GM23338 (cell line): ENCODE data around the gene TPK1. TPM values are rescaled to one million over a fixed set of nuclear protein-coding genes. Genes with fewer than 3 reads are reported as not detected.

ENCODE experiments used
- ATAC-seq: fragments of 200-7000 bp; cut with Tn5 transposase; 3 replicates; pipeline ENCODE4 v1.9.1; 2020
- DNase-seq: peaks from one replicate; pipeline ENCODE4 v3.0.0-alpha.2; 2015; ENCODE audit warnings: low spot score
- H2AFZ ChIP-seq: fragments of 200-600 bp; sonication (generic); 2 replicates; pipeline ENCODE4 v1.8.0; 2016; ENCODE audit warnings: antibody characterized with exemption, mild to moderate bottlenecking, moderate library complexity
- H3F3A ChIP-seq: fragments of 200-600 bp; sonication (generic); replicated peaks from 2 replicates; pipeline ENCODE4 v1.8.0; 2017; ENCODE audit warnings: antibody characterized with exemption, mixed run types, low read depth
- H3K27ac ChIP-seq: fragments of 200-600 bp; sonication (generic); 2 replicates; pipeline ENCODE4 v1.6.1; 2016; ENCODE audit warnings: low read depth
- H3K27me3 ChIP-seq: fragments of 200-600 bp; sonication (generic); 2 replicates; pipeline ENCODE4 v1.8.0; 2016; ENCODE audit warnings: mild to moderate bottlenecking, mixed run types, moderate library complexity; ENCODE audit not compliant: insufficient read depth
- H3K36me3 ChIP-seq: fragments of 200-600 bp; sonication (generic); 2 replicates; pipeline ENCODE4 v1.8.0; 2016; ENCODE audit warnings: mild to moderate bottlenecking; ENCODE audit not compliant: insufficient read depth
- H3K4me1 ChIP-seq: fragments of 200-600 bp; sonication (generic); 2 replicates; pipeline ENCODE4 v1.8.0; 2016; ENCODE audit warnings: mild to moderate bottlenecking, moderate library complexity; ENCODE audit not compliant: insufficient read depth
- H3K4me2 ChIP-seq: fragments of 200-600 bp; sonication (generic); 2 replicates; pipeline ENCODE4 v1.7.1; 2017; ENCODE audit warnings: mixed run types
- H3K4me3 ChIP-seq: fragments of 200-600 bp; sonication (generic); 2 replicates; pipeline ENCODE4 v1.6.1; 2016; ENCODE audit warnings: mixed run types
- H3K79me2 ChIP-seq: fragments of 200-600 bp; sonication (generic); replicated peaks from 2 replicates; pipeline ENCODE4 v1.8.0; 2017; ENCODE audit warnings: mild to moderate bottlenecking; ENCODE audit not compliant: insufficient read depth
- H3K9me2 ChIP-seq: fragments of 200-600 bp; sonication (generic); 2 replicates; pipeline ENCODE4 v1.8.0; 2017; ENCODE audit not compliant: insufficient read depth
- H4K20me1 ChIP-seq: fragments of 200-600 bp; sonication (generic); replicated peaks from 2 replicates; pipeline ENCODE4 v1.8.0; 2017; ENCODE audit warnings: mild to moderate bottlenecking; ENCODE audit not compliant: insufficient read depth
- H3K27ac Mint-ChIP-seq: 2 replicates; pipeline ENCODE4 v1.8.0; 2020; ENCODE audit warnings: inconsistent platforms, mild to moderate bottlenecking, moderate library complexity, mixed read lengths
- H3K27me3 Mint-ChIP-seq: 3 replicates; pipeline ENCODE4 v1.8.0; 2022; ENCODE audit warnings: low read depth, mild to moderate bottlenecking, moderate library complexity, mixed read lengths, inconsistent platforms; ENCODE audit not compliant: insufficient read depth, poor library complexity
- H3K36me3 Mint-ChIP-seq: 3 replicates; pipeline ENCODE4 v1.8.0; 2021; ENCODE audit warnings: low read depth, mild to moderate bottlenecking, inconsistent platforms, moderate library complexity, mixed read lengths
- H3K4me1 Mint-ChIP-seq: 3 replicates; pipeline ENCODE4 v1.8.0; 2020; ENCODE audit warnings: mild to moderate bottlenecking, inconsistent platforms, mixed read lengths
- H3K4me3 Mint-ChIP-seq: 3 replicates; pipeline ENCODE4 v1.8.0; 2021; ENCODE audit warnings: moderate library complexity, mild to moderate bottlenecking, inconsistent platforms, mixed read lengths
- H3K9me3 Mint-ChIP-seq: 3 replicates; pipeline ENCODE4 v1.8.0; 2020; ENCODE audit warnings: moderate library complexity, mild to moderate bottlenecking, inconsistent platforms, mixed read lengths
- CREB1 ChIP-seq: fragments of 250-450 bp; sonication (Bioruptor Pico); IDR thresholded peaks from 2 replicates; pipeline ENCODE4 v1.5.0; 2020; ENCODE audit warnings: low read depth, mild to moderate bottlenecking, moderate library complexity
- POLR2AphosphoS5 ChIP-seq: IDR thresholded peaks from 2 replicates; pipeline ENCODE4 v1.6.1; 2016; ENCODE audit warnings: antibody characterized with exemption, low read depth
- STAT1 ChIP-seq: IDR thresholded peaks from one replicate; pipeline ENCODE4 v1.6.1; 2016; ENCODE audit warnings: antibody characterized with exemption; ENCODE audit not compliant: unreplicated experiment
- polyA plus RNA-seq: library from polyadenylated mRNA; unstranded; fragments of >200 nt; fragmentation: Nextera tagmentation; extraction: Ambion mirVana; gene quantifications from 2 replicates; pipeline ENCODE4 v1.2.1, GENCODE V29; 2016
- total RNA-seq: library from RNA; depleted of rRNA; stranded (reverse); fragments of >200 nt; shearing (Covaris generic); gene quantifications from 2 replicates; pipeline ENCODE4 v1.2.3, GENCODE V29; 2014
- TF ChIP-seq, protein P1 (sequence below), 2 experiments: fragments of 200-600 bp in 1 of 2; sonication (generic) in 1 of 2; conservative IDR thresholded peaks; 2 replicates each; pipeline versions ENCODE4 v1.5.1 to v1.6.1; 2016 to 2017; ENCODE audit warnings: antibody characterized with exemption in 2 of 2, low read depth in 2 of 2, mild to moderate bottlenecking in 2 of 2, moderate library complexity in 1 of 2
- TF ChIP-seq, protein P2 (sequence below): fragments of 250-450 bp; sonication (Bioruptor Pico); IDR thresholded peaks from 2 replicates; pipeline ENCODE4 v1.5.0; 2020; ENCODE audit warnings: mild to moderate bottlenecking, moderate library complexity
- TF ChIP-seq, protein P3 (sequence below): IDR thresholded peaks from one replicate; pipeline ENCODE4 v1.6.1; 2018; ENCODE audit warnings: antibody characterized with exemption; ENCODE audit not compliant: unreplicated experiment

The TPK1 gene
- total and polyA plus RNA-seq, 2 experiments from 2014 or later = 2.6 to 2.9 TPM

DNA sequence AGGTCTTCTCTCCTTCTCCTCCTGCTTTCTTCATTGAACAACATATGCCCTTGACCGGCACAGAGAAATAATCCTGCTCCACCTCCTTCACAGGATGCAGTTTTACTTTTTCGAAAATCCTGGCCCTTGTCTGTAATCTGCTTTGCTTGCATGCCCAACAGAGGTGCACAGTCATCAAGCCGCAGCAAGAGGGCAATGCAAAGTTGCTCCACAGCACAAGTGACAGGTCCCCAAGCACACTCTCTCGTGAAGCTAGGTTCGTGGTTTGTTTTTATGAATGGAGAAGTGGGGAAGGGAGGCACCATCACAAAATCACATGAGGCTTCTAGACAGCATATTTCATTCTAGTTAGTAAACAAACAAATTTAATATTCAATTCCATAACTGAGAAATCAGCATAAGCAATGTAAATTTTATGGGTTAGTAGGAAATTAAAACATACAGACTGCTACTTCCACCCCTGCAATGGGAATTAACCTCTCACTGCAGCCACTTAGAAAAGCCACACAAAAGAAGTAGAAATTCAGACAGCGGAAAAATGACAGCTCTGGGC, 178.8 kb downstream of the TPK1 start:
- H2AFZ ChIP-seq = no peak overlapping the region
- peaks cover 4% of the 10 kb centered on the region; the same call in 1 of the 2 replicates for H3K4me1 ChIP-seq
- H3F3A ChIP-seq = no peaks in the 10 kb centered on the region
- peak; percentile 30 for DNase-seq
- H3K9me2 ChIP-seq = no peaks in the 10 kb centered on the region
- Mint-ChIP-seq H3K27ac (no peak overlapping the region), H3K36me3 (no peaks in the 10 kb centered on the region), H3K4me3 (no peak overlapping the region), H3K4me1 (peaks cover 6% of the 10 kb centered on the region; the same call in 2 of the 3 replicates), H3K27me3 (no peaks in the 10 kb centered on the region), H3K9me3 (no peaks in the 10 kb centered on the region)
- H3K27ac ChIP-seq = no peak overlapping the region
- TF ChIP-seq, protein P1, sequence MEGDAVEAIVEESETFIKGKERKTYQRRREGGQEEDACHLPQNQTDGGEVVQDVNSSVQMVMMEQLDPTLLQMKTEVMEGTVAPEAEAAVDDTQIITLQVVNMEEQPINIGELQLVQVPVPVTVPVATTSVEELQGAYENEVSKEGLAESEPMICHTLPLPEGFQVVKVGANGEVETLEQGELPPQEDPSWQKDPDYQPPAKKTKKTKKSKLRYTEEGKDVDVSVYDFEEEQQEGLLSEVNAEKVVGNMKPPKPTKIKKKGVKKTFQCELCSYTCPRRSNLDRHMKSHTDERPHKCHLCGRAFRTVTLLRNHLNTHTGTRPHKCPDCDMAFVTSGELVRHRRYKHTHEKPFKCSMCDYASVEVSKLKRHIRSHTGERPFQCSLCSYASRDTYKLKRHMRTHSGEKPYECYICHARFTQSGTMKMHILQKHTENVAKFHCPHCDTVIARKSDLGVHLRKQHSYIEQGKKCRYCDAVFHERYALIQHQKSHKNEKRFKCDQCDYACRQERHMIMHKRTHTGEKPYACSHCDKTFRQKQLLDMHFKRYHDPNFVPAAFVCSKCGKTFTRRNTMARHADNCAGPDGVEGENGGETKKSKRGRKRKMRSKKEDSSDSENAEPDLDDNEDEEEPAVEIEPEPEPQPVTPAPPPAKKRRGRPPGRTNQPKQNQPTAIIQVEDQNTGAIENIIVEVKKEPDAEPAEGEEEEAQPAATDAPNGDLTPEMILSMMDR (conservative IDR thresholded peaks at IDR 0.05; ENCODE audit: low read depth in 2 of 2) = peak; percentile 17 to 48; a peak in 2 of 4 replicates
- TF ChIP-seq STAT1 = no peak
- peak; percentile 49; the same call in 2 of the 3 replicates for ATAC-seq
- H3K27me3 ChIP-seq = no peaks in the 10 kb centered on the region
- no peak overlapping the region for H3K4me3 ChIP-seq
- no peaks in the 10 kb centered on the region for H3K79me2 ChIP-seq
- H3K36me3 ChIP-seq = no peaks in the 10 kb centered on the region
- no peaks in the 10 kb centered on the region for H4K20me1 ChIP-seq
- no peak overlapping the region for H3K4me2 ChIP-seq

DNA sequence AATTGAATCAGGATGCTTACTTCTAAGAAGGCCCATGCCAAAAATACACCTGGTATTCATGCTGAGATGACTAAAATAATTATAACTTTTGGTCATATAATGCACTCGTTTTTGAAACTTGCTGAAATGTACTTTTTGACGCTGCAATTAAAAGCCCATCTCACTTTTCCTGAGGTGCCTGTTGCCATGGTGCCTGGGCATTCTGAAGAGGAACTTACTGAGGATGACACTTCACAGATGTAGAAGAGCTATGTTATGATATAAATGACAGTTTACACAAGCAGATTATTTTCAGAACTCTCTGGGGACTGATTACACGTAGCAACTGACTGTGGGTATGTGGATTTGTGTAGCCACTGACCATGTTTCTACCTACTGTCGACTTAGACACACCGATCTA, 182.4 kb downstream of the TPK1 start:
- H3K4me3 ChIP-seq = no peak overlapping the region
- peaks cover 25% of the 10 kb centered on the region for H3K9me3 Mint-ChIP-seq
- H4K20me1 ChIP-seq = no peaks in the 10 kb centered on the region
- ATAC-seq (no peak), DNase-seq (no peak)
- peaks cover 7% of the 10 kb centered on the region; the same call in 1 of the 2 replicates for H3K36me3 ChIP-seq
- H3K4me3 Mint-ChIP-seq = no peak overlapping the region
- no peaks in the 10 kb centered on the region for H3K27me3 ChIP-seq
- H3K36me3 Mint-ChIP-seq = peaks cover 12% of the 10 kb centered on the region
- no peaks in the 10 kb centered on the region for H3K9me2 ChIP-seq
- H3F3A ChIP-seq = no peaks in the 10 kb centered on the region
- H2AFZ ChIP-seq = no peak overlapping the region
- H3K27me3 Mint-ChIP-seq = no peaks in the 10 kb centered on the region
- no peak overlapping the region for H3K4me2 ChIP-seq
- H3K27ac Mint-ChIP-seq = no peak overlapping the region
- H3K4me1 ChIP-seq = peaks cover 4% of the 10 kb centered on the region; the same call in 1 of the 2 replicates
- peaks cover 6% of the 10 kb centered on the region; the same call in 2 of the 3 replicates for H3K4me1 Mint-ChIP-seq
- no peaks in the 10 kb centered on the region for H3K79me2 ChIP-seq
- no peak overlapping the region for H3K27ac ChIP-seq
- TF ChIP-seq, protein P2, sequence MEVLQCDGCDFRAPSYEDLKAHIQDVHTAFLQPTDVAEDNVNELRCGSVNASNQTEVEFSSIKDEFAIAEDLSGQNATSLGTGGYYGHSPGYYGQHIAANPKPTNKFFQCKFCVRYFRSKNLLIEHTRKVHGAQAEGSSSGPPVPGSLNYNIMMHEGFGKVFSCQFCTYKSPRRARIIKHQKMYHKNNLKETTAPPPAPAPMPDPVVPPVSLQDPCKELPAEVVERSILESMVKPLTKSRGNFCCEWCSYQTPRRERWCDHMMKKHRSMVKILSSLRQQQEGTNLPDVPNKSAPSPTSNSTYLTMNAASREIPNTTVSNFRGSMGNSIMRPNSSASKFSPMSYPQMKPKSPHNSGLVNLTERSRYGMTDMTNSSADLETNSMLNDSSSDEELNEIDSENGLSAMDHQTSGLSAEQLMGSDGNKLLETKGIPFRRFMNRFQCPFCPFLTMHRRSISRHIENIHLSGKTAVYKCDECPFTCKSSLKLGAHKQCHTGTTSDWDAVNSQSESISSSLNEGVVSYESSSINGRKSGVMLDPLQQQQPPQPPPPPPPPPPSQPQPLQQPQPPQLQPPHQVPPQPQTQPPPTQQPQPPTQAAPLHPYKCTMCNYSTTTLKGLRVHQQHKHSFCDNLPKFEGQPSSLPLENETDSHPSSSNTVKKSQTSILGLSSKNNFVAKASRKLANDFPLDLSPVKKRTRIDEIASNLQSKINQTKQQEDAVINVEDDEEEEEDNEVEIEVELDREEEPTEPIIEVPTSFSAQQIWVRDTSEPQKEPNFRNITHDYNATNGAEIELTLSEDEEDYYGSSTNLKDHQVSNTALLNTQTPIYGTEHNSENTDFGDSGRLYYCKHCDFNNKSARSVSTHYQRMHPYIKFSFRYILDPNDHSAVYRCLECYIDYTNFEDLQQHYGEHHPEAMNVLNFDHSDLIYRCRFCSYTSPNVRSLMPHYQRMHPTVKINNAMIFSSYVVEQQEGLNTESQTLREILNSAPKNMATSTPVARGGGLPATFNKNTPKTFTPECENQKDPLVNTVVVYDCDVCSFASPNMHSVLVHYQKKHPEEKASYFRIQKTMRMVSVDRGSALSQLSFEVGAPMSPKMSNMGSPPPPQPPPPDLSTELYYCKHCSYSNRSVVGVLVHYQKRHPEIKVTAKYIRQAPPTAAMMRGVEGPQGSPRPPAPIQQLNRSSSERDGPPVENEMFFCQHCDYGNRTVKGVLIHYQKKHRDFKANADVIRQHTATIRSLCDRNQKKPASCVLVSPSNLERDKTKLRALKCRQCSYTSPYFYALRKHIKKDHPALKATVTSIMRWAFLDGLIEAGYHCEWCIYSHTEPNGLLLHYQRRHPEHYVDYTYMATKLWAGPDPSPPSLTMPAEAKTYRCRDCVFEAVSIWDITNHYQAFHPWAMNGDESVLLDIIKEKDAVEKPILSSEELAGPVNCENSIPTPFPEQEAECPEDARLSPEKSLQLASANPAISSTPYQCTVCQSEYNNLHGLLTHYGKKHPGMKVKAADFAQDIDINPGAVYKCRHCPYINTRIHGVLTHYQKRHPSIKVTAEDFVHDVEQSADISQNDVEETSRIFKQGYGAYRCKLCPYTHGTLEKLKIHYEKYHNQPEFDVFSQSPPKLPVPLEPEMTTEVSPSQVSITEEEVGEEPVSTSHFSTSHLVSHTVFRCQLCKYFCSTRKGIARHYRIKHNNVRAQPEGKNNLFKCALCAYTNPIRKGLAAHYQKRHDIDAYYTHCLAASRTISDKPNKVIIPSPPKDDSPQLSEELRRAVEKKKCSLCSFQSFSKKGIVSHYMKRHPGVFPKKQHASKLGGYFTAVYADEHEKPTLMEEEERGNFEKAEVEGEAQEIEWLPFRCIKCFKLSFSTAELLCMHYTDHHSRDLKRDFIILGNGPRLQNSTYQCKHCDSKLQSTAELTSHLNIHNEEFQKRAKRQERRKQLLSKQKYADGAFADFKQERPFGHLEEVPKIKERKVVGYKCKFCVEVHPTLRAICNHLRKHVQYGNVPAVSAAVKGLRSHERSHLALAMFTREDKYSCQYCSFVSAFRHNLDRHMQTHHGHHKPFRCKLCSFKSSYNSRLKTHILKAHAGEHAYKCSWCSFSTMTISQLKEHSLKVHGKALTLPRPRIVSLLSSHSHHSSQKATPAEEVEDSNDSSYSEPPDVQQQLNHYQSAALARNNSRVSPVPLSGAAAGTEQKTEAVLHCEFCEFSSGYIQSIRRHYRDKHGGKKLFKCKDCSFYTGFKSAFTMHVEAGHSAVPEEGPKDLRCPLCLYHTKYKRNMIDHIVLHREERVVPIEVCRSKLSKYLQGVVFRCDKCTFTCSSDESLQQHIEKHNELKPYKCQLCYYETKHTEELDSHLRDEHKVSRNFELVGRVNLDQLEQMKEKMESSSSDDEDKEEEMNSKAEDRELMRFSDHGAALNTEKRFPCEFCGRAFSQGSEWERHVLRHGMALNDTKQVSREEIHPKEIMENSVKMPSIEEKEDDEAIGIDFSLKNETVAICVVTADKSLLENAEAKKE (CRISPR knock-in tag) = no peak
- TF ChIP-seq POLR2AphosphoS5 (no peak), STAT1 (no peak), CREB1 (CRISPR knock-in tag) (no peak)
- TF ChIP-seq, protein P3, sequence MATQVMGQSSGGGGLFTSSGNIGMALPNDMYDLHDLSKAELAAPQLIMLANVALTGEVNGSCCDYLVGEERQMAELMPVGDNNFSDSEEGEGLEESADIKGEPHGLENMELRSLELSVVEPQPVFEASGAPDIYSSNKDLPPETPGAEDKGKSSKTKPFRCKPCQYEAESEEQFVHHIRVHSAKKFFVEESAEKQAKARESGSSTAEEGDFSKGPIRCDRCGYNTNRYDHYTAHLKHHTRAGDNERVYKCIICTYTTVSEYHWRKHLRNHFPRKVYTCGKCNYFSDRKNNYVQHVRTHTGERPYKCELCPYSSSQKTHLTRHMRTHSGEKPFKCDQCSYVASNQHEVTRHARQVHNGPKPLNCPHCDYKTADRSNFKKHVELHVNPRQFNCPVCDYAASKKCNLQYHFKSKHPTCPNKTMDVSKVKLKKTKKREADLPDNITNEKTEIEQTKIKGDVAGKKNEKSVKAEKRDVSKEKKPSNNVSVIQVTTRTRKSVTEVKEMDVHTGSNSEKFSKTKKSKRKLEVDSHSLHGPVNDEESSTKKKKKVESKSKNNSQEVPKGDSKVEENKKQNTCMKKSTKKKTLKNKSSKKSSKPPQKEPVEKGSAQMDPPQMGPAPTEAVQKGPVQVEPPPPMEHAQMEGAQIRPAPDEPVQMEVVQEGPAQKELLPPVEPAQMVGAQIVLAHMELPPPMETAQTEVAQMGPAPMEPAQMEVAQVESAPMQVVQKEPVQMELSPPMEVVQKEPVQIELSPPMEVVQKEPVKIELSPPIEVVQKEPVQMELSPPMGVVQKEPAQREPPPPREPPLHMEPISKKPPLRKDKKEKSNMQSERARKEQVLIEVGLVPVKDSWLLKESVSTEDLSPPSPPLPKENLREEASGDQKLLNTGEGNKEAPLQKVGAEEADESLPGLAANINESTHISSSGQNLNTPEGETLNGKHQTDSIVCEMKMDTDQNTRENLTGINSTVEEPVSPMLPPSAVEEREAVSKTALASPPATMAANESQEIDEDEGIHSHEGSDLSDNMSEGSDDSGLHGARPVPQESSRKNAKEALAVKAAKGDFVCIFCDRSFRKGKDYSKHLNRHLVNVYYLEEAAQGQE = no peak
- TF ChIP-seq, protein P1 (conservative IDR thresholded peaks at IDR 0.05; ENCODE audit: low read depth in 2 of 2) = no peak
